D721Med (cell line): ENCODE results near the gene SPEN.
"Not testable (repeated sequence)": the region's sequence is repeated elsewhere in the genome, so short reads cannot be mapped to it uniquely, and the experiment has no call there.

Experiments
- DNase-seq: peaks from one replicate; pipeline ENCODE4 v3.0.0; 2011; ENCODE audit warnings: low spot score; ENCODE audit not compliant: insufficient read length
- FAIRE-seq: peaks from 2 replicates; lab custom pipeline; 2011; peaks lifted over from hg19 to GRCh38; lab: Jason Lieb, UNC
- TF ChIP-seq, protein P1 (sequence below): IDR thresholded peaks from 2 replicates; pipeline ENCODE4 v1.5.1; 2012; ENCODE audit warnings: mild to moderate bottlenecking, control low read depth; ENCODE audit not compliant: insufficient read depth; ENCODE audit errors: missing control alignments

SPEN gene

DNA sequence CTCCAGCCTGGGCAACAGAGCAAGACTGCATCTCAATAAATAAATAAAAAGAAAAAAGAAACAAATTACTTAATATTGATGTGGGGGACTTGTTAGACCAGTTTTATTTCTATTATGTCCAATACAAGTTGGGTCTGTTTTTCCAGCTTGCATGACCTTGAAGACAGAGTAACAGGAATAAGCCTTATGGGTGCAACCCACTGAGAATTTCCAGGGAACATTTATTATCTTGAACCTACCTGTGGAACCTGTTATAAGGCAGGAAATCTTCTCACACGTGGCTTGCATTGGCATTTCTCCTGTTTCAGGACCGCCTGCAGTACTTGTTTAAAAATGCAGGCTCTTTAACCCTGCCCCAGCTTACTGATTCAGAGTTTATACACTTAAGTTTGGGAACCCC is 64.4 kb downstream of the SPEN start:
- TF ChIP-seq, protein P1, sequence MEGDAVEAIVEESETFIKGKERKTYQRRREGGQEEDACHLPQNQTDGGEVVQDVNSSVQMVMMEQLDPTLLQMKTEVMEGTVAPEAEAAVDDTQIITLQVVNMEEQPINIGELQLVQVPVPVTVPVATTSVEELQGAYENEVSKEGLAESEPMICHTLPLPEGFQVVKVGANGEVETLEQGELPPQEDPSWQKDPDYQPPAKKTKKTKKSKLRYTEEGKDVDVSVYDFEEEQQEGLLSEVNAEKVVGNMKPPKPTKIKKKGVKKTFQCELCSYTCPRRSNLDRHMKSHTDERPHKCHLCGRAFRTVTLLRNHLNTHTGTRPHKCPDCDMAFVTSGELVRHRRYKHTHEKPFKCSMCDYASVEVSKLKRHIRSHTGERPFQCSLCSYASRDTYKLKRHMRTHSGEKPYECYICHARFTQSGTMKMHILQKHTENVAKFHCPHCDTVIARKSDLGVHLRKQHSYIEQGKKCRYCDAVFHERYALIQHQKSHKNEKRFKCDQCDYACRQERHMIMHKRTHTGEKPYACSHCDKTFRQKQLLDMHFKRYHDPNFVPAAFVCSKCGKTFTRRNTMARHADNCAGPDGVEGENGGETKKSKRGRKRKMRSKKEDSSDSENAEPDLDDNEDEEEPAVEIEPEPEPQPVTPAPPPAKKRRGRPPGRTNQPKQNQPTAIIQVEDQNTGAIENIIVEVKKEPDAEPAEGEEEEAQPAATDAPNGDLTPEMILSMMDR = no peak
- FAIRE-seq = no peak

DNA sequence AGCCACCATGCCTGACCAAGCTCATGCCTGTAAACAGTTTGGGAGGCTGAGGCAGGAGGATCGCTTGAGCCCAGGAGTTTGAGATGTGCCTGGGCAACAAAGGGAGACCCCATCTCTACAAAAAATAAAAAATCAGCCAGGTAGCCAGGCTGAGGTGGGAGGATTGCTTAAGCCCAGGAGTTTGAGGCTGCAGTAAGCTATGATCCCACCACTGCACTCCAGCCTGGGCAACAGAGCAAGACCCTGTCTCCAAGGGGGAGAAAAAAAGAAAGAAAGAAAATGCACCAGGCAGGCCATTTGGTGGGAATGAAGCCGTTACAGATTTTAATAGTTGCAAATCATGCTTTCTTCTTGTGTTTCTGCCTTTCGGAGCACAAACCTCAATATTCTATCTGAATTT is 66.1 kb downstream of the SPEN start:
- FAIRE-seq, DNase-seq: not testable (repeated sequence)

More for the DNA sequence above, 64.4 kb downstream of the SPEN start:
- DNase-seq = no peak

DNA sequence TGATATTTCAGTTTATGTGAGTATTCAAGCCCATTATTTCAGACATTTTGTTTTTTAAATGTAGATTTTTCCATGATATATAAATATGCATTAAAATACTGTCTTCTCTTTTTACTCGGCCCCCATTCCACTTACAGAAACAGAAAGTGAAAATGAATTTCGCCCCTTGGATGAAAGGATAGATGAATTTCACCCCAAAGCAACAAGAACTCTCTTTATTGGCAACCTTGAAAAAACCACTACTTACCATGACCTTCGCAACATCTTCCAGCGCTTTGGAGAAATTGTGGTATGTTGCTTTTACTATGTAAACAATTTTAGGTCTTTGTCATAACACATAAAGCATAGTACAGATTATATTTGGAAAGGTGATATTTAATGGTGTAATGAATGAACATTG is 68.5 kb downstream of the SPEN start:
- DNase-seq = no peak
- no peak for FAIRE-seq
- TF ChIP-seq, protein P1 = no peak

DNA sequence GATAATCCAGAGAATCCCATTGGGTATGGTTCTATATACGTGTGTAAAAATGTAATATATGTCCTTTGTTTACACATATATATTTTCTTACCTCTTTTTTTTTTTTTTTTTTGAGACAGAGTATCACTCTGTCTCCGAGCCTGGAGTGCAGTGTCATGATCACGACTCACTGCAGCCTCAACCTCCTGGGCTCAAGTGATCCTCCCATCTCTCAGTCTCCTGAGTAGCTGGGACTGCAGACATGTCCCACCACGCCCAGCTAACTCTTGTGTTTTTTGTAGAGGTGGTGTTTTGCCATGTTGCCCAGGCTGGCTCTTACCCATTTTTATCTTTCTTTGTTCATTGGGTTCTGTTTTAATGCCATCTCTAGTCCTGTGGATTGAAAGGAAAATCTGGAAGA is 68.9 kb downstream of the SPEN start:
- FAIRE-seq (no peak), DNase-seq (no peak)
- TF ChIP-seq, protein P1 = no peak

DNA sequence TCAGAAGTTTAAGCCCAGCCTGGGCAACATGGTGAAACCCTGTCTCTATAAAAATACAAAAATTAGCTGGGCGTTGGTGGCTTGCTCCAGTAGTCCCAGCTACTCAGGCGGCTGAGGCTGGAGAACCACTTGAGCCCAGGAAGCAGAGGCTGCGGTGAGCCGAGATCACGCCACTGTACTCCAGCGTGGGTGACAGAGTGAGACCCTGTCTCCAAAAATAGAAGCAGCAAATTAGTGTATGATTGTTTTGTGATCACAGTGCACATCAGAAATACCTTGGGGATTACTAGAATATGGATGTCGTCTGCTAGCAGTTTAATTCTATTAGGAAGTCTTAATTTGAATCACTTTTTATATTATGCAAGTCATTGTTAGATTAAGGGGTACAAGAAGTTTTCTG is 69.4 kb downstream of the SPEN start:
- no peak for FAIRE-seq
- TF ChIP-seq, protein P1 = no peak
- no peak for DNase-seq

DNA sequence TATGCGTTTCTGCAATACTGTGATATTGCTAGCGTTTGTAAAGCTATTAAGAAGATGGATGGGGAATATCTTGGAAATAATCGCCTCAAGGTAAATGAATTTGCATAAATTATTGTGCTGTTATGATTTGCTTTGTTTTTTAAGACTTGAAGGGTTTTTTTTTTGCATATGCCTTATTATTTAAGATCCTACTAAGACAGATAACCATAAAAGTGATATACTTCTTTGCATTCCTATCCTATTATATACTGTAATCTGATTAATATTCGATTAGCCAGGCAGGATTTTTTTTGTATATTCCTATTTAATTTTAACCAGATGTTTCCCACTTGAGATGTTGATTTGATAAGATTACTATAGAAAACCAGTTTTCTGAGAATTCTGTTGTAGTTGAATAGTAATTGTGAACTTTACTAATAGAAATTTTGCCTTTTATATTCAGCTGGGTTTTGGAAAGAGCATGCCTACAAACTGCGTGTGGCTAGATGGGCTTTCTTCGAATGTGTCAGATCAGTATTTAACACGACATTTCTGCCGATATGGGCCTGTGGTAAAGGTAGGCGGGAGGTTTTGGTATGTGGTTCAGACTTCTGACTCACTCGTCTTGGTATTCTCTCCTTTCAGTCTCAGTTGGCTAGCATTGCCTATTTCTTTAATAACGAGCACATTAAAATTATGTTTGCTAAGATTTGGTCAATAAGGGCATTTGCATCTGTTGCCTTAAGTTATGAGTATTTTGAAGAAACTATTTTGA is 71.6 kb downstream of the SPEN start:
- no peak for DNase-seq
- TF ChIP-seq, protein P1 = no peak
- FAIRE-seq = no peak

DNA sequence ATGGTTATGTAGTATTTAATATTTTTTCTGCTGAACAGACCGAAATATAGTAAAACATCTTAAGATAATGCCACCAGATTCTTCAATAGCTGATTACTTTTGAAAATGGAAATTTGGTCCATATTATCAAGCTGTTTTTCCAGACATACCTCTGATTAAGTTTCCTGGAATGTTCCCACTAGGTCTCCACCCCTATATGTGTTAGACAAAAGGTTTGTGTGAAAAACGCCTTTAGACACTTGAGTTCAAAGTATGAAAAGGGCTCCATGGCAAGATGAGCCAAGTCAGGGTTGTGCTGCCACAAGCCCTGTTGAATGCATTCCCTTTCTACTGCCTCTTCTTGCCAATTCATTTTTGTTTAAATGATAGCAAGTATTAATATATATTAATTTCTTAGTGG is 75.7 kb downstream of the SPEN start:
- FAIRE-seq = no peak
- no peak for DNase-seq
- TF ChIP-seq, protein P1 = no peak

DNA sequence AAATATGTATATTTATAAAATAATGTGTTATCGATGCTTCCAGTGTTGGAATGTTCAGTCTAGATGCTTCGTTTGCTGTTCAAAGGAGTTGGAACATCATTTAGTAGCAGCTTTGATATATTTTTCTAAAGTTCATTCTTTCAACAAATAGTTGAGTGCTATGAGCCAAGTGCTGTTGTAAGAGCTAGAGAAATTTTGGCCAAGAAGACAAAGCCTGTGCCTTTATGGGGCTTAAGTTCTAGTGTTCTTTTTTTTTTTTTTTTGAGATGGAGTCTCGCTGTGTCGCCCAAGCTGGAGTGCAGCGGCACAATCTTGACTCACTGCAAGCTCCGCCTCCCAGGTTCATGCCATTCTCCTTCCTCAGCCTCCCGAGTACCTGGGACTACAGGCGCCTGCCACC is 78.9 kb downstream of the SPEN start:
- FAIRE-seq, DNase-seq: not testable (repeated sequence)
